ENCODE data around the gene ACO2.

DNA sequence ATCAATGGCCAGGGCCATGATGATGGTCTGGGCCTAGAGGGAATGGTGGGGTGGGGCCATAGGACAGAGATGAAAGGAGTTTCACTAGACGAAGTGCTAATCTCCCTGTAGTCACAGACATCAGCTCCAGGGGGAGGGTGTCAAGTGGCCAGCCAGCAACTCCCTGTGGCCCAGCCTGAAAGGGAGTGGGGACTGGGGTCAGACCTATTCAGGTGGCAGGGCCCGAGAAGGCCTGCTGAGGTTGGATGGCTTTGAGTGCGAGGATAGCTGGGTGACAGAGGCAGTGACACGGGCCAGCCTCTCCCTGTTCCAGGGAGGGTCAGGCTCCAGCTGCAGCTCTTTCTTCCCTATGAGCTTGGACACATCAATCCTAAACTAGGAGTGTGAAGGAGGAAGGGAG, 33.4 kb upstream of the ACO2 start:
- TF ChIP-seq, protein P1, sequence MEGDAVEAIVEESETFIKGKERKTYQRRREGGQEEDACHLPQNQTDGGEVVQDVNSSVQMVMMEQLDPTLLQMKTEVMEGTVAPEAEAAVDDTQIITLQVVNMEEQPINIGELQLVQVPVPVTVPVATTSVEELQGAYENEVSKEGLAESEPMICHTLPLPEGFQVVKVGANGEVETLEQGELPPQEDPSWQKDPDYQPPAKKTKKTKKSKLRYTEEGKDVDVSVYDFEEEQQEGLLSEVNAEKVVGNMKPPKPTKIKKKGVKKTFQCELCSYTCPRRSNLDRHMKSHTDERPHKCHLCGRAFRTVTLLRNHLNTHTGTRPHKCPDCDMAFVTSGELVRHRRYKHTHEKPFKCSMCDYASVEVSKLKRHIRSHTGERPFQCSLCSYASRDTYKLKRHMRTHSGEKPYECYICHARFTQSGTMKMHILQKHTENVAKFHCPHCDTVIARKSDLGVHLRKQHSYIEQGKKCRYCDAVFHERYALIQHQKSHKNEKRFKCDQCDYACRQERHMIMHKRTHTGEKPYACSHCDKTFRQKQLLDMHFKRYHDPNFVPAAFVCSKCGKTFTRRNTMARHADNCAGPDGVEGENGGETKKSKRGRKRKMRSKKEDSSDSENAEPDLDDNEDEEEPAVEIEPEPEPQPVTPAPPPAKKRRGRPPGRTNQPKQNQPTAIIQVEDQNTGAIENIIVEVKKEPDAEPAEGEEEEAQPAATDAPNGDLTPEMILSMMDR (conservative IDR thresholded peaks at IDR 0.05; ENCODE audit: low read length) = no peak
- no peak for TF ChIP-seq EZH2phosphoT487 (IDR thresholded peaks at IDR 0.05; ENCODE audit: borderline replicate concordance)
